GM18517 (cell line): ENCODE results near the gene ROM1.
"Not testable (repeated sequence)": the region's sequence is repeated elsewhere in the genome, so short reads cannot be mapped to it uniquely, and the experiment has no call there.

Source experiments
- ATAC-seq: cut with Tn5 transposase; IDR thresholded peaks from one replicate; pipeline ENCODE4 v1.9.1; 2021; ENCODE audit warnings: mild to moderate bottlenecking, moderate library complexity; ENCODE audit not compliant: unreplicated experiment

Gene ROM1

GRCh38 chr11:62607714-62608113 is 5.3 kb upstream of the ROM1 start:
- no peak for ATAC-seq

GRCh38 chr11:62608776-62609175 is 4.3 kb upstream of the ROM1 start:
- no peak for ATAC-seq

GRCh38 chr11:62610403-62610802 is 2.7 kb upstream of the ROM1 start:
- no peak for ATAC-seq

- no peak for ATAC-seq
Observed at GRCh38 chr11:62610814-62611704, 2.0 kb upstream of the ROM1 start.

GRCh38 chr11:62611705-62612365 is 1.2 kb upstream of the ROM1 start:
- peak; percentile 28 for ATAC-seq

GRCh38 chr11:62613291-62613778 is 278 bp downstream of the ROM1 start:
- ATAC-seq = no peak

- ATAC-seq = no peak
Observed at GRCh38 chr11:62614275-62614674, 1.2 kb downstream of the ROM1 start.

- no peak for ATAC-seq
Observed at GRCh38 chr11:62615521-62615920, 2.5 kb downstream of the ROM1 start.

GRCh38 chr11:62616957-62617356 is 3.9 kb downstream of the ROM1 start:
- ATAC-seq = not testable (repeated sequence)

GRCh38 chr11:62621027-62621566 is 8.0 kb downstream of the ROM1 start:
- ATAC-seq = no peak

GRCh38 chr11:62621567-62622470 is 8.8 kb downstream of the ROM1 start, which contains the start of gene B3GAT3:
TSS of gene B3GAT3 (minus strand) at chr11:62621986. CDS start at chr11:62621947, 39 bp downstream.
- ATAC-seq = peak; percentile 90

GRCh38 chr11:62622476-62623089 is 9.5 kb downstream of the ROM1 start:
- no peak for ATAC-seq

GRCh38 chr11:62627713-62628112 is 14.7 kb downstream of the ROM1 start:
- no peak for ATAC-seq

GRCh38 chr11:62632492-62632891 is 19.4 kb downstream of the ROM1 start:
- no peak for ATAC-seq

- no peak for ATAC-seq
Observed at GRCh38 chr11:62644220-62644619, 31.2 kb downstream of the ROM1 start.

GRCh38 chr11:62645671-62645945 is 32.6 kb downstream of the ROM1 start:
- no peak for ATAC-seq

- ATAC-seq = peak; percentile 85
Observed at GRCh38 chr11:62645946-62646824, 33.1 kb downstream of the ROM1 start, which contains the start of gene GANAB. TSS of gene GANAB (minus strand) at chr11:62646613. CDS start at chr11:62646599, 14 bp downstream.

- ATAC-seq = peak; percentile 9
Observed at GRCh38 chr11:62646825-62647608, 34.0 kb downstream of the ROM1 start.

GRCh38 chr11:62647609-62648005 is 34.5 kb downstream of the ROM1 start:
- no peak for ATAC-seq
